A204.1 (cell line): ENCODE results near the gene HLF.

Source experiments
- FAIRE-seq: peaks from 2 replicates; lab custom pipeline; 2012; peaks lifted over from hg19 to GRCh38; lab: Jason Lieb, UNC

Gene HLF

GRCh38 chr17:55292094-55292493 lies 27.3 kb downstream of the HLF start:
- no peak for FAIRE-seq

- no peak for FAIRE-seq
Measured at GRCh38 chr17:55294042-55294751, 29.4 kb downstream of the HLF start.

- FAIRE-seq, result no peak
Measured at GRCh38 chr17:55295411-55296170, 30.8 kb downstream of the HLF start.

GRCh38 chr17:55296171-55296695 lies 31.5 kb downstream of the HLF start:
- no peak for FAIRE-seq

GRCh38 chr17:55296699-55297098 lies 31.9 kb downstream of the HLF start:
- FAIRE-seq, result no peak

GRCh38 chr17:55298111-55298730 lies 33.5 kb downstream of the HLF start:
- FAIRE-seq, result no peak

- FAIRE-seq, result no peak
Measured at GRCh38 chr17:55299162-55299838, 34.5 kb downstream of the HLF start.

GRCh38 chr17:55299890-55300289 lies 35.1 kb downstream of the HLF start:
- no peak for FAIRE-seq

- no peak for FAIRE-seq
Measured at GRCh38 chr17:55300479-55301290, 35.9 kb downstream of the HLF start.

- no peak for FAIRE-seq
Measured at GRCh38 chr17:55301521-55302406, 37.0 kb downstream of the HLF start.

GRCh38 chr17:55302407-55302787 lies 37.6 kb downstream of the HLF start:
- no peak for FAIRE-seq

- no peak for FAIRE-seq
Measured at GRCh38 chr17:55303008-55303493, 38.3 kb downstream of the HLF start.

- FAIRE-seq, result no peak
Measured at GRCh38 chr17:55303701-55304145, 39.0 kb downstream of the HLF start.

GRCh38 chr17:55304171-55304859 lies 39.6 kb downstream of the HLF start:
- FAIRE-seq, result no peak

- no peak for FAIRE-seq
Measured at GRCh38 chr17:55305321-55306087, 40.7 kb downstream of the HLF start.

- no peak for FAIRE-seq
Measured at GRCh38 chr17:55307879-55308278, 43.1 kb downstream of the HLF start.

GRCh38 chr17:55308613-55309391 lies 44.0 kb downstream of the HLF start:
- no peak for FAIRE-seq

- FAIRE-seq, result no peak
Measured at GRCh38 chr17:55311767-55312375, 47.1 kb downstream of the HLF start.
